Psoas muscle (tissue), 8 donors: ENCODE results near the gene FBXO8. TPM values are rescaled to one million over a fixed set of nuclear protein-coding genes. Genes with fewer than 3 reads are reported as not detected.
"Not testable (repeated sequence)": the region's sequence is repeated elsewhere in the genome, so short reads cannot be mapped to it uniquely, and the experiment has no call there.

Source experiments
- ATAC-seq, 4 donors: fragments of 200-7000 bp; cut with Tn5 transposase; one replicate each; pipeline ENCODE4 v1.9.1; 2020; ENCODE audit warnings: moderate library complexity in 3 of 4, mild to moderate bottlenecking in 2 of 4
- DNase-seq, 2 donors: peaks; one replicate each; pipeline ENCODE4 v3.0.0-alpha.2; 2020
- H3K27ac ChIP-seq: fragments of 200-600 bp; one replicate; pipeline ENCODE4 v1.8.0; 2022
- H3K27me3 ChIP-seq, 3 donors: fragments of 200-600 bp in 1 of 3; one replicate each; pipeline versions ENCODE4 v1.6.1 to v1.8.0; 2013 to 2022; ENCODE audit warnings: low read length in 2 of 3, mild to moderate bottlenecking in 2 of 3, moderate library complexity in 1 of 3; ENCODE audit not compliant: insufficient read depth in 3 of 3
- H3K36me3 ChIP-seq, 2 donors: fragments of 200-600 bp in 1 of 2; one replicate each; pipeline versions ENCODE4 v1.6.1 to v1.8.0; 2013 to 2022; ENCODE audit warnings: low read depth in 1 of 2, mild to moderate bottlenecking in 1 of 2, moderate library complexity in 1 of 2; ENCODE audit not compliant: insufficient read depth in 1 of 2
- H3K4me1 ChIP-seq: fragments of 200-600 bp; one replicate; pipeline ENCODE4 v1.8.0; 2022
- H3K4me3 ChIP-seq: fragments of 200-600 bp; one replicate; pipeline ENCODE4 v1.8.0; 2022; ENCODE audit warnings: mild to moderate bottlenecking
- H3K9me3 ChIP-seq: fragments of 200-600 bp; one replicate; pipeline ENCODE4 v1.8.0; 2022
- CTCF ChIP-seq: fragments of 200-600 bp; IDR thresholded peaks from one replicate; pipeline ENCODE4 v1.8.0; 2022; ENCODE audit warnings: antibody characterized with exemption
- WGBS, 3 donors: extraction: QIAGEN DNeasy Blood & Tissue Kit; methylation state at CpG; one replicate each; pipeline versions ENCODE4 v1.1.6 to v1.1.7; 2013; 5-methylcytosine and 5-hydroxymethylcytosine counted together
- intact Hi-C, 2 donors: fragments of 100-400 bp; cut with DNase I; formaldehyde crosslinking; loops; one replicate each; pipeline versions ENCODE4 v1.11.0 to v1.14.2; 2022
- polyA plus RNA-seq, 3 donors: library from polyadenylated mRNA; stranded (reverse); fragments of 200-250 nt; gene quantifications; one replicate each; pipeline ENCODE4 v1.2.3, GENCODE V29; 2013
- total RNA-seq, 4 donors: library from RNA; stranded (reverse); fragmentation: NEBNext Ultra II Directional in 2 of 4; extraction: Animal tissue kit (Norgen Biotek cat#: 25700) in 2 of 4; gene quantifications; one replicate each; pipeline versions ENCODE4 v1.2.1 to v1.2.4, GENCODE V29; 2021 to 2023
- donor health status: healthy with polysubstance abuse.
- donor health status: DM: no; HTN: no; CAD: no; lungs with moderate emphysema.
- donor health status: Bipolar disorder and iron deficiency.
- donor health status: healthy.
- donor health status: DM: yes; HTN: yes; CAD: no.
- donor health status: DM: no; HTN: no; CAD: no.
- donor health status: DM: no; HTN: no; CAD: no.
- donor health status: DM: yes; HTN: yes; CAD: no.

Gene FBXO8
- total and polyA plus RNA-seq, 7 donors = 7.2 to 21.4 (median 10.2) TPM

- Histone ChIP-seq H3K36me3 (peaks cover 0 to 19% of the 10 kb centered on the region in 2 donors), H3K4me3 (no peak overlapping the region), H3K9me3 (no peaks in the 10 kb centered on the region), H3K27ac (no peak overlapping the region), H3K27me3 (no peaks in the 10 kb centered on the region), H3K4me1 (peaks cover 11% of the 10 kb centered on the region)
- no peak for TF ChIP-seq CTCF
- ATAC-seq = no peak
- intact Hi-C loops = no loop called here
- WGBS, 3 donors = 69 to 75% (median 73%) methylated on average over 6 of the region's 6 CpGs
- DNase-seq = no peak
Measured at GRCh38 chr4:174262624-174263444, 20.6 kb downstream of the FBXO8 start.

- 83 to 90% (median 85%) methylated on average over 1 of the region's 1 CpG for WGBS, 3 donors
- H3K9me3 ChIP-seq, H3K27me3 ChIP-seq, H3K4me1 ChIP-seq, intact Hi-C loops, DNase-seq, H3K27ac ChIP-seq, ATAC-seq, H3K4me3 ChIP-seq: not testable (repeated sequence)
- peaks cover 0 to 21% of the 10 kb centered on the region in 2 donors for H3K36me3 ChIP-seq
Measured at GRCh38 chr4:174261432-174261831, 22.0 kb downstream of the FBXO8 start.

- Histone ChIP-seq H3K27me3 (no peaks in the 10 kb centered on the region), H3K27ac (no peak overlapping the region), H3K4me3 (no peak overlapping the region), H3K36me3 (peaks cover 0 to 22% of the 10 kb centered on the region in 2 donors), H3K9me3 (no peaks in the 10 kb centered on the region), H3K4me1 (no peaks in the 10 kb centered on the region)
- no peak for ATAC-seq
- WGBS, 3 donors = 40 to 47% (median 44%) methylated on average over 3 of the region's 3 CpGs
- no peak for DNase-seq
- intact Hi-C loops = no loop called here
- no peak for TF ChIP-seq CTCF
Measured at GRCh38 chr4:174260099-174260498, 23.4 kb downstream of the FBXO8 start.

GRCh38 chr4:174259580-174259979, 23.9 kb downstream of the FBXO8 start:
- TF ChIP-seq CTCF = no peak
- intact Hi-C loops = no loop called here
- H3K9me3 ChIP-seq = no peaks in the 10 kb centered on the region
- no peak overlapping the region for H3K27ac ChIP-seq
- no peaks in the 10 kb centered on the region for H3K27me3 ChIP-seq
- no peak for ATAC-seq
- no peak for DNase-seq
- H3K36me3 ChIP-seq = peaks cover 0 to 28% of the 10 kb centered on the region in 2 donors
- H3K4me3 ChIP-seq = no peak overlapping the region
- no peaks in the 10 kb centered on the region for H3K4me1 ChIP-seq

- intact Hi-C loops = no loop called here
- ATAC-seq (no peak), DNase-seq (no peak)
- Histone ChIP-seq H3K36me3 (peaks cover 0 to 28% of the 10 kb centered on the region in 2 donors), H3K4me3 (no peak overlapping the region), H3K27me3 (no peaks in the 10 kb centered on the region), H3K9me3 (no peaks in the 10 kb centered on the region), H3K4me1 (no peaks in the 10 kb centered on the region), H3K27ac (no peak overlapping the region)
- WGBS, 3 donors = 76 to 85% (median 79%) methylated on average over 1 of the region's 1 CpG
- no peak for TF ChIP-seq CTCF
Measured at GRCh38 chr4:174256277-174256713, 27.2 kb downstream of the FBXO8 start.
